Cardiac fibroblast (primary cell): ENCODE measurements around the gene GABRA5.

Experiments used
- DNase-seq, 2 donors: peaks; one replicate each; pipeline versions ENCODE4 v3.0.0 to v3.0.0-alpha.2; 2010; ENCODE audit warnings: low read depth in 2 of 2
- H3K4me3 ChIP-seq, 2 donors: replicated peaks in 1 of 2; 1 replicate in 1 of 2; 2 replicates in 1 of 2; pipeline ENCODE4 v1.5.1; 2011; ENCODE audit warnings: low read depth in 2 of 2, low read length in 2 of 2, mild to moderate bottlenecking in 2 of 2, moderate library complexity in 1 of 2
- TF ChIP-seq, protein P1 (sequence below): IDR thresholded peaks from one replicate; pipeline ENCODE4 v1.5.1; 2011; ENCODE audit warnings: low read depth, mild to moderate bottlenecking, low read length, inconsistent platforms

The GABRA5 gene

DNA sequence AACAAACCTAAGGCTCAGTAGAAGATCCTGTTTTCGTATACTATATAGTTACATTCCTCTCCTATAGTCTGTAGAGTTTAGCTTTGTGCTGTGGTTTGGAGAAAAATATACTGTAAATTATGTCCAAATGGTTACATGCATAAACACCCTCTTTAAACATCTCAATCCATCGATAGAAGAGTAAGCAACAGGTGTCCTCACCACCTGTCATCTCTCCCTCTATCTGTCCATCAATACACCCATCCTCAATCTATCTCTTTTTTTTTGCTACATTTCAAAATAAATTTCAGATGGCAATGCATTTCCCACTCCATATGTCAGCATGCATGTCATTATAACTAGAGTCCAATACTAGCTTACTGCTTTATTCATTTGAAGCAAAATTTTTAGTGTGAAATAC, 83.1 kb downstream of the GABRA5 start:
- TF ChIP-seq, protein P1, sequence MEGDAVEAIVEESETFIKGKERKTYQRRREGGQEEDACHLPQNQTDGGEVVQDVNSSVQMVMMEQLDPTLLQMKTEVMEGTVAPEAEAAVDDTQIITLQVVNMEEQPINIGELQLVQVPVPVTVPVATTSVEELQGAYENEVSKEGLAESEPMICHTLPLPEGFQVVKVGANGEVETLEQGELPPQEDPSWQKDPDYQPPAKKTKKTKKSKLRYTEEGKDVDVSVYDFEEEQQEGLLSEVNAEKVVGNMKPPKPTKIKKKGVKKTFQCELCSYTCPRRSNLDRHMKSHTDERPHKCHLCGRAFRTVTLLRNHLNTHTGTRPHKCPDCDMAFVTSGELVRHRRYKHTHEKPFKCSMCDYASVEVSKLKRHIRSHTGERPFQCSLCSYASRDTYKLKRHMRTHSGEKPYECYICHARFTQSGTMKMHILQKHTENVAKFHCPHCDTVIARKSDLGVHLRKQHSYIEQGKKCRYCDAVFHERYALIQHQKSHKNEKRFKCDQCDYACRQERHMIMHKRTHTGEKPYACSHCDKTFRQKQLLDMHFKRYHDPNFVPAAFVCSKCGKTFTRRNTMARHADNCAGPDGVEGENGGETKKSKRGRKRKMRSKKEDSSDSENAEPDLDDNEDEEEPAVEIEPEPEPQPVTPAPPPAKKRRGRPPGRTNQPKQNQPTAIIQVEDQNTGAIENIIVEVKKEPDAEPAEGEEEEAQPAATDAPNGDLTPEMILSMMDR: no peak
- no peak for DNase-seq
- H3K4me3 ChIP-seq: no peak overlapping the region

DNA sequence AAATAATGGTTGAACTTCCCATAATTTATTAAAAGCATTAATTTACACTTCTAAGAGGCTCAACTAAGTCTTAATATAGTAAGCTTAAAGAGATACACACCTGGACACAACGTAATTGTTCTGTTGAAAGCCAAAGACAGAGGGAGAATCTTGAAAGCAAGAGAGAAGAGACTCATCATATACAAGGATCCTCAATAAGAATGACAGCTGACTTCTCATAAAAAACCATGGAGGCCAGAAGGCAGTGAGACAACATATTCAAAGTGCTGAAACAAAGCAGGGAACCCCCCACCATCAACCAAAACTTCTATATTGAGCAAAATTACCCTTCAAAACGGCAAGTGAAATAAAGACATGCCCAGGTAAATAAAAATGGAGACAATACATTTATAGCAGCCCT, 87.5 kb downstream of the GABRA5 start:
- H3K4me3 ChIP-seq: no peak overlapping the region
- TF ChIP-seq, protein P1: no peak
- no peak for DNase-seq

DNA sequence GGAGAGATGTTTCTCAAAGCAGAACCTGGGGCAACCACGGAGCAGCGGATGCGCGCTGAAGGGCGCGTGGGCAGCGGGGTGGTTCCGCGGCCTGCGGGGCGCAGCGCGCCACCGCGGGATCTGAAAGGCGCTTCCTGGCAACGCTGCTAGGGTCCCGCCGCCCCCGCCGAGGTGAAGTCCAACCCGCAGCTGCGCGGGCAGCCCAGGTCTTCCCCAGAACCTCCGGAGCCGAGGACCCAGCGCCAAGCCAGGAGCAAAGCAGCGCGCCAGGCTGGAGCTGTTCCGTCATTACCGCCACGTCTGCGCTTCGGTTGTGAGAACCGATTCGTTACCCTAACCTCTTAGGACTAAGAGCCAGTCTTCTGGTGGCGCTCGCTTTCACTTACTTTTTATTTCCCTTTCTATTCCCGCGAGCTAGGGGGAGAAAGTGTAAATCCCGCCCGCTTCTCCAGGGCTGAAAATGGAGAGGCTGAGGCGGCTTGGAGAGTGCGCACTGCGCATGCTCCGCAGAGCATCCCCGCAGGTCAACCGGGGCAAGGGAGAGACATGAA, 100.9 kb downstream of the GABRA5 start:
- TF ChIP-seq, protein P1: no peak
- no peak overlapping the region for H3K4me3 ChIP-seq
- no peak for DNase-seq

DNA sequence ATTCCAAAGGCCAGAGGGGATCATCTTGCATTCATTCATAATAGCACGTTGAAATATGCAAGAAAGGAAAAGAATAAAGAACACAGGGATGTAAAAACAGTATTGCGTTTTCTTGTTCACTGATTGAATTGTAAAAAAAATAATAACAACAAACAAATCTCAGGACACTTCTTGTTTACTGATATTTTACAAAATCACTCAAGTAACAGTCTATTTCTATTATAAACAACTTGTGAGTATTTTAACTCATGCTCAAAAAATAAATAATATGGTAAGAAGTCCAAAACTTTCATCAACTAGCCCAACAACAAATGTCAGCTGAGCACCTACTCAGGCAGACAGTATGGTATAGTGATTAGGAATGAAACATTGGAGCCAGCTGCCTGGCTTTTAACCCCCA, 101.9 kb downstream of the GABRA5 start:
- TF ChIP-seq, protein P1: no peak
- DNase-seq: no peak
- no peak overlapping the region for H3K4me3 ChIP-seq

DNA sequence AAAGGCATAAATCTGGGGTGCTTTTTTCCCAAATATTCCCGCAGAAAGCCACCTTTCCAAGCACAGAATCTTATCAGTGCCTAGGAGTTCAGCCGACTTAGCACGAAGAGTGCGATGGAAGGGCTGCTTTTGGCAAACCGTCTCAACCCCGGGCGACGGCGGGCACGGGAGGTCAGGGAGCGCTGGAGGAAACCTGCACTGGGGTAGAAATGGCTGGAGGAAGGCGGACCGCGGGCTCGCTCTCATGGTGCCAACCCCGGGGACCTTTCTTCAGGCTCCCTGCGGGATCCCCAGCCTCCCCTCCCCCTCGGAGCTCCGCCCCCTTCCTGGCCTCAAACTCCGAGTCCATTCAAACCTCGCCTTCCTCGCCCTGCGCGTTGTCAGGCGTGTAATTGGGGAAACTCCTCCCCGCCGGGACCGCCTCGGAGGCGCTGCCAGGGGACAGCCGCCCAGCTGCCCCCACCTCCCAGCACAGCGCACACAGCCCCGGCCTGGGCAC, 103.9 kb downstream of the GABRA5 start, which contains the start of gene GABRG3:
Gene GABRG3 (plus strand): TSS at position 470 of the 499 bp plus-strand sequence.
- TF ChIP-seq, protein P1: no peak
- no peak for DNase-seq
- no peak within 1 kb of the TSS for H3K4me3 ChIP-seq

DNA sequence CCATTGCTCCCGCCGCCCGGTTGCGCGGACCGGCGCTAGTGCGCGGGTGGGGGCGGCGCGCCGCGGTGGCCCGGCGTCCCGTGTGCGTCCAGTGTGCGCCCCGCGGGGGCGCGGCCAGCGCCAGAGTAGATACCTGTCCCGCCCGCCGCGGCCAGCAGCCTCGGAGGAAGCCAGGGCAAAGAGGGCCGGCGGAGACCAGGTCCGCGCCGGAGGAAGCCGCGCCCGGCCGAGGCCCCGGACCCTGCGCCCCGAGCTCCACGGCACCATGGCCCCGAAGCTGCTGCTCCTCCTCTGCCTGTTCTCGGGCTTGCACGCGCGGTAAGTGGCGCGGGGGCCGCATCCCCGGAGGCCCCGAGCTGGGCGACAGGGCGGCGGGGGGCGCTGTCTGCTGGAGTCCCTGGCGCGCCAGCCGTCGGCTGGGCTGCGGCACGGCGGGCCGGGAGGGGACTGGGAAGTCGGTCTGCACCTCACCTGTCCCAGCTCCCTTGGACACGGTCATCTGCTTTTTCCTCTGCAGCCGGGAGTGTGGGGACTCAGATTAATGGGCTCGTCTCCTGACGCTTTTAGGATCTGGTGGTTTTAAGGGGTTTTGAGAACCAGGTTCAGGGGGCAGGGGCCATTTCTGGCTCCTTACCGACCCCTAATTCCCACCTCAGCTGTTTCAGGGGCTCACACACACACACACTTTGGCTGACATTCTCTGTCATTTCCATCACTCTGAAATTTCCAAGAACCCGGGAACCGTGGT, 104.6 kb downstream of the GABRA5 start:
- DNase-seq: no peak
- TF ChIP-seq, protein P1: no peak
- no peak overlapping the region for H3K4me3 ChIP-seq

DNA sequence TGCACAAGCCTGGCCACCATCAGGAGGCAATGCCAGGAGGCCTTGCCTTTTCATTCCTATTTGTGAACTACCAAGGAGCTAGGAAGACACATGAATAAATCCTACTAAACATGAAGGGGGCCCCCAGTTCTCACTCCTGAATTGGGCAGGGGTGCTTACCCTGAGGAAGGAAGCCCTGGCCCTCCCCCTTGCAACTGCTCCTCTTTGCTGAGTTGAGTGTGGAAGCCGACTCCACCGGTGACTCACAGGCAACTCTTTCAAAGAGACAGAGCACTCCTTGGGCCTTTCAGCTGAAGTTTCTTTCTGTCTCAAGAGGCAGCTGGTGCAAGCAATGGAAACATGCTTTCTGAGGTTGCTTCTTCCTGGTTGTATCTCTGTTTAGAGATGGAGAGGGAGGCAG, 105.8 kb downstream of the GABRA5 start:
- TF ChIP-seq, protein P1: no peak
- DNase-seq: no peak
- H3K4me3 ChIP-seq: no peak overlapping the region
